DLD1 (cell line): ENCODE results near the gene FBXO45.
"Not testable (repeated sequence)": the region's sequence is repeated elsewhere in the genome, so short reads cannot be mapped to it uniquely, and the experiment has no call there.

ENCODE experiments used
- in situ Hi-C: cut with HindIII; loops from 2 replicates; pipeline ENCODE4 v1.10.0; 2017; ENCODE audit warnings: low sequenced_read_pairs

FBXO45 gene

GRCh38 chr3:196611761-196612483 lies 43.5 kb downstream of the FBXO45 start:
- in situ Hi-C loops = no loop called here

GRCh38 chr3:196615234-196615633 lies 46.8 kb downstream of the FBXO45 start:
- in situ Hi-C loops = not testable (repeated sequence)

- in situ Hi-C loops = no loop called here
Measured at GRCh38 chr3:196617256-196617655, 48.8 kb downstream of the FBXO45 start.

GRCh38 chr3:196619223-196619622 lies 50.8 kb downstream of the FBXO45 start:
- in situ Hi-C loops = no loop called here

GRCh38 chr3:196619627-196620026 lies 51.2 kb downstream of the FBXO45 start:
- in situ Hi-C loops = not testable (repeated sequence)

GRCh38 chr3:196620161-196620604 lies 51.7 kb downstream of the FBXO45 start:
- in situ Hi-C loops = no loop called here

- in situ Hi-C loops = no loop called here
Measured at GRCh38 chr3:196620684-196621083, 52.2 kb downstream of the FBXO45 start.

GRCh38 chr3:196621611-196622010 lies 53.2 kb downstream of the FBXO45 start:
- in situ Hi-C loops = no loop called here

GRCh38 chr3:196624067-196624790 lies 55.8 kb downstream of the FBXO45 start:
- in situ Hi-C loops = no loop called here

- in situ Hi-C loops = no loop called here
Measured at GRCh38 chr3:196624907-196625306, 56.4 kb downstream of the FBXO45 start.

- in situ Hi-C loops = no loop called here
Measured at GRCh38 chr3:196625331-196625730, 56.9 kb downstream of the FBXO45 start.

GRCh38 chr3:196627918-196628231 lies 59.4 kb downstream of the FBXO45 start:
- in situ Hi-C loops = no loop called here

GRCh38 chr3:196629228-196629627 lies 60.8 kb downstream of the FBXO45 start:
- in situ Hi-C loops = no loop called here

- in situ Hi-C loops = no loop called here
Measured at GRCh38 chr3:196631682-196632045, 63.2 kb downstream of the FBXO45 start.

- in situ Hi-C loops = no loop called here
Measured at GRCh38 chr3:196632046-196632751, 63.7 kb downstream of the FBXO45 start.

- in situ Hi-C loops = no loop called here
Measured at GRCh38 chr3:196633555-196634151, 65.2 kb downstream of the FBXO45 start.

- in situ Hi-C loops = no loop called here
Measured at GRCh38 chr3:196634224-196634623, 65.8 kb downstream of the FBXO45 start.

- in situ Hi-C loops = no loop called here
Measured at GRCh38 chr3:196634829-196635228, 66.4 kb downstream of the FBXO45 start.

GRCh38 chr3:196636369-196637349 lies 68.2 kb downstream of the FBXO45 start:
- in situ Hi-C loops = no loop called here

- in situ Hi-C loops = not testable (repeated sequence)
Measured at GRCh38 chr3:196637941-196638340, 69.5 kb downstream of the FBXO45 start.
